Measurements from ENCODE around the gene PRTN3. TPM values are rescaled to one million over a fixed set of nuclear protein-coding genes. Genes with fewer than 3 reads are reported as not detected.
A peak's percentile ranks its signal among the peaks of the same experiment; 100 is the strongest.

PRTN3 gene, protein sequence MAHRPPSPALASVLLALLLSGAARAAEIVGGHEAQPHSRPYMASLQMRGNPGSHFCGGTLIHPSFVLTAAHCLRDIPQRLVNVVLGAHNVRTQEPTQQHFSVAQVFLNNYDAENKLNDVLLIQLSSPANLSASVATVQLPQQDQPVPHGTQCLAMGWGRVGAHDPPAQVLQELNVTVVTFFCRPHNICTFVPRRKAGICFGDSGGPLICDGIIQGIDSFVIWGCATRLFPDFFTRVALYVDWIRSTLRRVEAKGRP
- total RNA-seq, result not detected in 2 replicates

GRCh38 chr19:840519-841206, at the start of gene PRTN3:
Gene PRTN3, plus strand, starts transcription at chr19:840999. Its CDS starts 10 bp downstream, at chr19:841009.

DNA sequence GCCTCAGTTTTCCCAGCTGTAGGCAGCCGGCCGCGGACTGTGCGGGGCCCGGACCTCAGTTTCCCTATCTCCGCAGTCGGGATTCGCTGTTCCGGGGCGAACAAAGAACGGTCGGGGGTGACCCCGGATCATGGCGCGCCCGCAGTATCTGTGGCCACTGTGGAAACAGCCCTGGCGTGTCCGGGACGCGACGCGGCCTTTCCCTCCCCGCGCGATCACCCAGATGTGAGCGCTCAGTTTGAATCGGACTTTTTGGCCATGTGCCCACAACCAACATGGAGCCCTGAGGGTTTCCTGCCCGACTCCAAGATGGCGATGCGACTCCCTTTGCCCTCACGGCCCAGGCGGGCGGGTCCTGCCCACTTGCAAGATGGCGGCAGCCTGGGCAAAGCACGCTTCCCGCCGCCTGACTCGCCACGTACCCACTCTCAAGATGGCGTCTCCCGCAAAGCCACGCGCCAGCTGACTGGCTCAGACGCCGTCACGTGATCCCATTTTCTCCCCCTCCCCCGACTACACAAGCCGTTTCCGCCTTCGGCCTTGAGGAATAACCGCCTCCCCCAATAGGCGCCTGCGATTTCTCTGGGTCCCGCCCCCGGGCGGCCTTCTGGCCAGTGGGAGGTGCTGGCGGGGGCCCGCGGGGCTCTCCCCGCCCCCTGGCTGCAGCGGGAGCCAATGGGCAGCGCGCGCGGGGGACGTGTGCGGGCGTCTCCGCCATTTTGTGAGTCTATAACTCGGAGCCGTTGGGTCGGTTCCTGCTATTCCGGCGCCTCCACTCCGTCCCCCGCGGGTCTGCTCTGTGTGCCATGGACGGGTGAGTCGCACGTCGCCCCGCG, 43.9 kb upstream of the PRTN3 start, which contains the start of gene PTBP1:
Gene PTBP1 (plus strand): TSS at position 761 of the 836 bp plus-strand sequence. CDS start 46 bp downstream, at position 807.

DNA sequence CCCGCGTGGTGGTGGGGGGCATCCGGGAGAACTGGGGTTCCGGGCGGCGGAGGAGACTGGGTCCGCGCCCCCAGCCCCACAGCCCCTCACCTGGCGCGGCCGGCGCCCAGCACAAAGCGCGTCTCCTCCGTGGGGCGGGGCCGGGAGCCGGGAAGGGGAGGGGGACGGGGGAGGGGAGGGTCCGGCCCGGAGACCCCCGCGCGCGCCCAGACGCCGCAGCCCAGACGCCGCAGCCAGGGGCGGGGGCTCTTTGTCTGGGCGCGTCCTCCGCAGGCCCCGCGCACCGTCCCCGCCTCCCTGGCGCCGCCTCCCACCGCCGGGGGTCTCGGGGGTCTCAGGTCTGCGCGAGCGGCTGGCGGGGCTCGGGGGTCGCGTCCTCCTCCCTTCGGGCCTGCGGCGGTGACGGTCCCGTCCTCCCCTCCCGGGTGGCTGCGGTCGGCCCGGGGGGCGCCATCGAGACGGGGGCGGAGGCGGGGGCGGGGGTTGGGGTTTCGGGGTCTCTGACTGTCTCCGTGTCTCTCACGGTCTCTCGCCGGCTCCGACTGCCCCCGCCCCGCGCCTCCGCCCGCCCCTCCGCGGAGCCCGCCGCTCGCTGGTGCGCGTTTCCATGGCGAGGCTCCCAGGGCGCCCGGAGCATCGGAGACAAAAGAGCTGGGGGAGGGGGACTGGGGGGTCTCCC, 18.8 kb upstream of the PRTN3 start, which contains the start of gene PLPPR3:
Gene PLPPR3 (minus strand): TSS at position 131 of the 679 bp plus-strand sequence. CDS start 396 bp downstream, outside the sequence.

GRCh38 chr19:827710-828321, 13.0 kb upstream of the PRTN3 start, which contains the start of gene AZU1:
Gene AZU1, plus strand, starts transcription at chr19:827837. Its CDS starts 10 bp downstream, at chr19:827847.

DNA sequence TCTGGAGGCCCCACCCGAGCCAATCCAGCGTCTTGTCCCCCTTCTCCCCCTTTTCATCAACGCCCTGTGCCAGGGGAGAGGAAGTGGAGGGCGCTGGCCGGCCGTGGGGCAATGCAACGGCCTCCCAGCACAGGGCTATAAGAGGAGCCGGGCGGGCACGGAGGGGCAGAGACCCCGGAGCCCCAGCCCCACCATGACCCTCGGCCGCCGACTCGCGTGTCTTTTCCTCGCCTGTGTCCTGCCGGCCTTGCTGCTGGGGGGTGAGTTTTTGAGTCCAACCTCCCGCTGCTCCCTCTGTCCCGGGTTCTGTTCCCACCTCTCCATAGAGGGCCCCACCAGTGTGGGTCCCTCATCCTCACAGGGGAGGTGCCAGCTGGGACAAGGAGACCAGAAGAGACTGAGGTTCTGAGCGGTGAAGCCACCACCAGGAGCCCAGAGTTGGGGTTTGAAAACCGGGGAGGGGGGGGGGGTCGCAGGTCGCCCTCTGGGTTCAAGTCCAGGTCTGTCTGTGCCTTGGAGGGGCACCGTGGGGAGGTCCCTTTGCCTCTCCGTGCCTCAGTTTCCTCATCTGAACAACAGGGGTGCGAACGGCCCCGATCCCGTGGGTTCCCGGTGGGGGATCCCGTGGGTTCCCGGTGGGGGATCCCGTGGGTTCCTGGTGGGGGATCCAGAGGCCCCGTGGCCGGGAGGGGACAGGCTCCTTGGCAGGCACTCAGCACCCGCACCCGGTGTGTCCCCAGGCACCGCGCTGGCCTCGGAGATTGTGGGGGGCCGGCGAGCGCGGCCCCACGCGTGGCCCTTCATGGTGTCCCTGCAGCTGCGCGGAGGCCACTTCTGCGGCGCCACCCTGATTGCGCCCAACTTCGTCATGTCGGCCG, 11.6 kb downstream of the PRTN3 start, which contains the start of gene ELANE:
Gene ELANE (plus strand): TSS at position 168 of the 878 bp plus-strand sequence. CDS start 26 bp downstream, at position 194.

GRCh38 chr19:858868-859843, 18.4 kb downstream of the PRTN3 start, which contains the start of gene CFD:
Gene CFD, plus strand, starts transcription at chr19:859664. Its CDS starts 26 bp downstream, at chr19:859690.

DNA sequence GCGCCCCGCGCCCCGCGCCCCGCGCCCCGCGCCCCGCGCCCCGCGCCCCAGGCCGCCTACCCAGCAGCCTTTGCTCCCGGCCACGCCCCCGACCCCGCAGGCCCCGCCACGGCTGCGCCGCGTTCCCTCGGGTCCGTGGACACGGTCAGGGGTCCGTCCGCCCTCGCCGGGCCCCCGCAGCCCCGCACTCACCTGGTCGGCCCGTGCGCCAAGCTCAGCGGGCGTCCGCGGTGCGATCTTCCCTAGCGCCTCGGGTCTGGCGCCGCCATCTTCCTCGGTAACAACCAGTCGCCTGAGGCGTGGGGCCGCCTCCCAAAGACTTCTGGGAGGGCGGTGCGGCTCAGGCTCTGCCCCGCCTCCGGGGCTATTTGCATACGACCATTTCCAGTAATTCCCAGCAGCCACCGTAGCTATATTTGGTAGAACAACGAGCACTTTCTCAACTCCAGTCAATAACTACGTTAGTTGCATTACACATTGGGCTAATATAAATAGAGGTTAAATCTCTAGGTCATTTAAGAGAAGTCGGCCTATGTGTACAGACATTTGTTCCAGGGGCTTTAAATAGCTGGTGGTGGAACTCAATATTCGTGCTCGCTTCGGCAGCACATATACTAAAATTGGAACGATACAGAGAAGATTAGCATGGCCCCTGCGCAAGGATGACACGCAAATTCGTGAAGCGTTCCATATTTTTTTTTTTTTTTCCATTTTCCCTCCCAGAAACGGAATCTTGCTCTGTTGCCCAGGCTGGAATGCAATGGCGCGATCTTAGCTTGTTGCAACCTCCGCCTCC, 52.3 kb downstream of the PRTN3 start, which contains the start of the genes MED16 and RNU6-9:
Gene MED16 (minus strand): TSS at position 294 of the 796 bp plus-strand sequence. CDS start 2,056 bp downstream, outside the sequence.
Gene RNU6-9 (plus strand): TSS at position 591 of the 796 bp plus-strand sequence.

Small RNA genes lying within 50 kb of the gene (small RNA-seq; reads per million reads assigned to genes)
- gene MIR3187 (ENCODE audit: low replicate concordance), result not detected
- 3.1 reads per million, percentile 79 among the genes with 10 or more reads in this experiment for gene RNU6-9 (ENCODE audit: low replicate concordance)

Other genes with a start within 250 kb of the PRTN3 start
- 20.6 and 35.2 TPM in 2 replicates for gene POLRMT, start 207.5 kb upstream of the PRTN3 start, total RNA-seq
- gene FGF22, start 201.1 kb upstream of the PRTN3 start, total RNA-seq, result not detected in 2 replicates
- gene RNF126, start 177.8 kb upstream of the PRTN3 start, total RNA-seq, result 52.7 and 82.6 TPM in 2 replicates
- 98.0 and 117 TPM in 2 replicates for gene FSTL3, start 164.6 kb upstream of the PRTN3 start, total RNA-seq
- gene PRSS57, start 145.5 kb upstream of the PRTN3 start, total RNA-seq, result not detected in 2 replicates
- 0.72 and 8.5 TPM in 2 replicates for gene PALM, start 132.1 kb upstream of the PRTN3 start, total RNA-seq
- gene MISP, start 89.9 kb upstream of the PRTN3 start, total RNA-seq, result 0.14 and 0.22 TPM in 2 replicates
- gene PTBP1, start 43.5 kb upstream of the PRTN3 start, total RNA-seq, result 117 and 262 TPM in 2 replicates
- 0.22 TPM in 1 of 2 replicates, not detected in the other for gene PLPPR3, start 19.0 kb upstream of the PRTN3 start, total RNA-seq
- not detected in 2 replicates for gene AZU1, start 13.2 kb upstream of the PRTN3 start, total RNA-seq
- not detected in 2 replicates for gene ELANE, start 11.3 kb downstream of the PRTN3 start, total RNA-seq
- 2.4 and 62.4 TPM in 2 replicates for gene CFD, start 18.7 kb downstream of the PRTN3 start, total RNA-seq
- 45.8 and 58.6 TPM in 2 replicates for gene MED16, start 52.2 kb downstream of the PRTN3 start, total RNA-seq
- not detected in 2 replicates for gene RNU6-9, start 52.5 kb downstream of the PRTN3 start, total RNA-seq
- gene R3HDM4, start 72.2 kb downstream of the PRTN3 start, total RNA-seq, result 32.2 and 41.9 TPM in 2 replicates
- 0.14 TPM in 1 of 2 replicates, not detected in the other for gene KISS1R, start 76.3 kb downstream of the PRTN3 start, total RNA-seq
- 83.9 and 112 TPM in 2 replicates for gene ARID3A, start 85.0 kb downstream of the PRTN3 start, total RNA-seq
- 55.7 and 58.2 TPM in 2 replicates for gene WDR18, start 143.3 kb downstream of the PRTN3 start, total RNA-seq
- gene GRIN3B, start 159.4 kb downstream of the PRTN3 start, total RNA-seq, result 0.14 and 0.66 TPM in 2 replicates
- 119 and 132 TPM in 2 replicates for gene TMEM259, start 180.1 kb downstream of the PRTN3 start, total RNA-seq
- gene RNU6-2, start 180.5 kb downstream of the PRTN3 start, total RNA-seq, result not detected in 2 replicates
- 541 and 553 TPM in 2 replicates for gene CNN2, start 185.6 kb downstream of the PRTN3 start, total RNA-seq
- gene ABCA7, start 199.1 kb downstream of the PRTN3 start, total RNA-seq, result 18.0 and 19.0 TPM in 2 replicates
- gene ARHGAP45, start 226.2 kb downstream of the PRTN3 start, total RNA-seq, result 1.7 and 3.5 TPM in 2 replicates